GM18858 (cell line): ENCODE data around the gene TJP2.

Experiments used
- ATAC-seq: cut with Tn5 transposase; IDR thresholded peaks from one replicate; pipeline ENCODE4 v1.9.1; 2021; ENCODE audit not compliant: unreplicated experiment

The TJP2 gene

DNA sequence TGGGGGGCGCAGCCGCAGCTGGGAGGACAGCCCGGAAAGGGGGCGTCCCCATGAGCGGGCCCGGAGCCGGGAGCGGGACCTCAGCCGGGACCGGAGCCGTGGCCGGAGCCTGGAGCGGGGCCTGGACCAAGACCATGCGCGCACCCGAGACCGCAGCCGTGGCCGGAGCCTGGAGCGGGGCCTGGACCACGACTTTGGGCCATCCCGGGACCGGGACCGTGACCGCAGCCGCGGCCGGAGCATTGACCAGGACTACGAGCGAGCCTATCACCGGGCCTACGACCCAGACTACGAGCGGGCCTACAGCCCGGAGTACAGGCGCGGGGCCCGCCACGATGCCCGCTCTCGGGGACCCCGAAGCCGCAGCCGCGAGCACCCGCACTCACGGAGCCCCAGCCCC lies 47.0 kb downstream of the TJP2 start:
- ATAC-seq = no peak

DNA sequence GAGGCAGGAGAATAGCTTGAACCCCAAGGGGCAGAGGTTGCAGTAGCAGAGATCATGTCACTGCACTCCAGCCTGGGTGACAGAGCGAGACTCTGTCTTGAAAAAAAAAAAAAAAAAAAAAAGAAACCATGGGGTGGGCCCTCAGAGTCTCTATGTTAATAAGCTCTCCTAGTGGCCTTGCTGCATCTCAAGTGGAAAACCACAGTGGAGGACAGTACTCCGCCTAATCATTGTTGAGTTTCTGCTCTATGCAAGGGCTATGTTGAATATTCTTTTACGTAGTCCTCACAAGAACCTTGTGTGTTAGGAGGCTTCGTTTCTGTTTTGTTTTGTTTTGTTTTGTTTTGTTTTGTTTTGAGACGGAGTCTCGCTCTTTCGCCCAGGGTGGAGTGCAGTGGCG lies 48.9 kb downstream of the TJP2 start:
- ATAC-seq = no peak

DNA sequence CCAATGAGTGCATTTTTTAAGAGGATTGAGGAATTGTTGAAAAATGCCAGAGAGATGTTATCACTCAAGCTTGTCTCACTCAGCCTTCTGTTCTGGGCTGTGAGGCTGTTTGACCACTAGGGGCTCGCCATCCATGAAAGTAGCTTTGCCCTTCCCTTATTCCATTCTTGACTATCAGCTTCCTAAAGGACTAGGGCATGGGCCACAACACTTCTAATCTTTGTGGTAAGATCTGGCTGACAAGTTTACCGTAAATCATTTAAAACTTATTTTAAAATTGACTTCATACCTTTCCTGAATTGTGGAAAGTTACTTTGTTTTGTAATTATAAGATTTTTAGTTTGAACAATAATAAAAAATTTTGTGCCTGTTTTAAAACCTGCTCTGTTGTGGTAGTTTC lies 49.5 kb downstream of the TJP2 start:
- ATAC-seq = no peak

DNA sequence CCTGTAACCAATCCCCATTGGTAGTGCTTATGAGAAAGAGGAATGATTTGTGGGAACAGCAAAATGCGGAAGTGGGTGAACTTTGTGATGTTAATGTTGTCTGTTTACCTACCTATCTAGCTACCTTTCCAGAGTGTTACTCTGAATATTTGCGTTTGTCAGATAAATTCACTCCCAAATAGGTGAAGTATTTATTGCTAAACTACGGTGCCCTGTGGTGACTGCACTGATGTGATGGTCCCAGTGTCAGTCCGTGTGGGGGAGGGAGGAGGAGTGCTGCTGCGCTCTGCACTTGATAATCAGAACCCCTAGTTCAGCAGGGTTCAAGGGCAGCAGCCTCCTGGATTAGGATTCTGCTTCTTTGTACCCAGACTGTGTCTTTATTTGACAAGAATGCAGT lies 55.3 kb downstream of the TJP2 start:
- no peak for ATAC-seq

DNA sequence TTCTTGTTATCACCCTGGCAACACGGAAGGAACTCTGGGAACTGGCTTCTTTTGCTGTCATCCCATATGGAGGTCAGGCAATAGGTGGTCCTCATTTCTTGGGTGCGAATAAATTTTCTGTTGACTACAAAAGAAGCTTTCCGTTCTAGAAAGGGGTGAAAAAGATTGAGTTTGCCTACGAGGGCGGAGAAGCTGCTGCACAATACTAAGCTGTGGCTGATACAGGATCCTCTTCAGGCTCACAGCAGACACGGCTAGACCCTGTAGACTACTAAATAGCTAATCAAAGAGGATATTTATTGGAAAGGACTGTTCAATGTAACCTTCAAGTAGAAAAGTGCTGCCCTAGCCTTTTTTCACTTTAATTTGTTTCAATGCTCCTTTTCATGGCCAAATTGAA lies 58.1 kb downstream of the TJP2 start:
- no peak for ATAC-seq

DNA sequence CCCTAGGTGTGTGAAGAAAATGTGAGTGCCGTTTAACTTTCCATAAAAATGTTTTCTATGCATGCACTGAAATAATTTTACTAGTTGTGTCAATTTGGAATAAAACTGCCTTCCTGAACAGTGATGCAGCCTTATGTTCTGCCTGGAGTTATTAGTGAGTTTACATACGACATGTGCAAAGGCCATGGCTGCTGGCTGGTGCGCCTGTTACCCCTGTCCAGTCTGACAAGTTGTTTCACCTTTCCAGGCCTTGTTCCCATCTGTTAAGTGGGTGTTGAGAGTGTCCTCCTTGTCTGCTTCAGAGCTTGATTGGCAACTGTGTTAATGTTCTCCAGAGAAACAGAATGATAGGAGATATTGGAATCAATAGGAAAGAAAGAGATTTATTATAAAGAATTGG lies 60.6 kb downstream of the TJP2 start:
- no peak for ATAC-seq

DNA sequence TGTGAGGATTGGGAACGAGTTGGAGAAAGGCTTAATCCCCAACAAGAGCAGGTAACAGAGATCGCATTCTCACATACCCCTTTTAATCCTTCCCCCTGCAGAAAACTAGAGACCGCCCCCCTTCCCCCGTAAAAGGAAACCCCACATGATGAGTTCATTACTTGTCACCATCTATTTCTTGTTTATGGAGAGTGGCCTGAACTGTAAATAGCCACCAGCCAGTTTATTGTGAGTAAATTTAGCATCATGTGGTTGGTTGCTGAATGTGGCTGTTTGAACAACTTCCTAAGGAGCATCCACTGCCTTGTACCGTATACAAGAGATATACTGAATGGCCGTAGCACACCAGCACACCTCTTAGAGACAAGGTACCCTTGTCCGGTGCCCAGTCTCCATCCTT lies 62.1 kb downstream of the TJP2 start:
- ATAC-seq = no peak

DNA sequence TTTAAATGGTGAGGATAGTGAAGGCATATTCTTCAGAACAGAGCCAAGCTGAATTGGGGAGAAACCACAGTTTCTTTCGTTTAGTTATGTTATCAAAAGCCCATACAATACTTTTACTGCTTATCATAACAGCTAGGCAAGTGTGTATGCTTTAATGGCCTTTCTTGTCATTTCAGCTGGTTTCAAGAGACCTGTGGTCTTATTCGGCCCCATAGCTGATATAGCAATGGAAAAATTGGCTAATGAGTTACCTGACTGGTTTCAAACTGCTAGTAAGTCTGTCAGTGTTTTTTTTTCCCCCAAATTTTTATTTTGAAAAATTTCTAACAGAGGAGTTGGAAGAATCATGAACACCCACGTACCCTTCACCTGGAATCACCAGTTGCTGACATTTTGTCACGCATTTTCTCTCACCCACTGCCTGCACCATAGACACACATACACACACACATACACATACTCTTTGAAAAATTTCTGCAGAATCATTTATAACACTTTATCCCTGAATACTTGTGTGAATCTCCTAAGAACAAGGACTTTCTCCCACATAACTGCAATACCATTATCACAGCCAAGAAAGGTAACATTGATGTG lies 63.7 kb downstream of the TJP2 start:
- ATAC-seq = no peak

DNA sequence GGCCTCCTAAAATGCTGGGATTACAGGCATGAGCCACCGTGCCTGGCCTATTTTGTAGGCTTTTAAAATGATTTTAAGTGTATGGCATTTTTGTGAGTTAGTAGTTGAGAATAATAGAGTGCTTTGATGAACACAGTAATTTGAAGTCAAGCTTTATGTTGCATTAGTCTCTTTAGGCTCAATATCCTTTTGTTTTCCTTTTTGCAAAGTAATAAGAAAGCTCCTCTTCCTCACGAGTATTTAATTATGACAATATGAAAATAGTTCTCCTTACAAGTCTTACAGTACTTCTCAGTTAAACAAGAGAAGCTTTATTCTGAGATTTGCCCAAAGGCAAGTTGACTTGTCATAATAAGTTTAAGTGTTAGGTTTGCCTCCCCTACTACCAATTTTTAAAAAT lies 69.0 kb downstream of the TJP2 start:
- no peak for ATAC-seq

DNA sequence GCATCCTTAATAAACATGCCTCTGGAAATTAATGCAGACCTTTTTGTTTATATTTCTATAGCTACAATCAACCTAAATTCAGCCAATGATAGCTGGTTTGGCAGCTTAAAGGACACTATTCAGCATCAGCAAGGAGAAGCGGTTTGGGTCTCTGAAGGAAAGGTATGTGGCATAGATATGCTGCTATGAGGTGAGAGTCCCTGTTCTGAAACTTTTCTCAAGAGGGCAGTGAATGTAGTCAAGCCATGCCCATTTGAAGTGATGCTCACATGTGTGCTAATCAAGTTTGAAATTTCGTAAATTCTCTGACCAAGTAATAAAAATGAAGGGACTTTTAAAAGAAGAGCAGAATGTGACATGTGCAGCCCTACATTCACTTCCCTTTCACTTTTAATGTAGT lies 72.6 kb downstream of the TJP2 start:
- ATAC-seq = no peak

DNA sequence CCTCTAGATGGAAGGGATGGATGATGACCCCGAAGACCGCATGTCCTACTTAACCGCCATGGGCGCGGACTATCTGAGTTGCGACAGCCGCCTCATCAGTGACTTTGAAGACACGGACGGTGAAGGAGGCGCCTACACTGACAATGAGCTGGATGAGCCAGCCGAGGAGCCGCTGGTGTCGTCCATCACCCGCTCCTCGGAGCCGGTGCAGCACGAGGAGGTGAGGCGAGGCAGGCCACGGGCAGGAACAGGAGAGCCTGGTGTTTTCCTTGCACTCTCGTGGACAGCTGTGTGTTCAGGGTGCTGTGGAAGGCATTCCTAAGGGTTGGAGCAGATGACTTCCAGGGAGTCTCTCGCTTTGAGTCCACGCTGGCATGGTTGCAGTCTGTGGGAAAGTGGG lies 73.9 kb downstream of the TJP2 start:
- ATAC-seq = no peak

DNA sequence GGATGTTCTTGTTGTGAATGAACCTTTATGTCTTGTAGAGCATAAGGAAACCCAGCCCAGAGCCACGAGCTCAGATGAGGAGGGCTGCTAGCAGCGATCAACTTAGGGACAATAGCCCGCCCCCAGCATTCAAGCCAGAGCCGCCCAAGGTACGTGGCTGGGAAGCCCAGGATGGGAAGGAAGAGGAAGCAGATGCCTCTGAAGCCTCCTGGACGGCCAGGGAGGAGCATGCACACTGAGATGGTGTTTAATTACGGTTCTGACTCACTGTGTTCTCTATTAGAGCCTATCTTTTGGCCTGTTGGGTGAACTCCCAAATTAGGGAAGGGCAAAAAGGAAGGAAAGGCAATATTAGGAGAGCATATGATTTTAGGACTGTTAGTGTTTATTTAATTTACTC lies 75.3 kb downstream of the TJP2 start:
- no peak for ATAC-seq

DNA sequence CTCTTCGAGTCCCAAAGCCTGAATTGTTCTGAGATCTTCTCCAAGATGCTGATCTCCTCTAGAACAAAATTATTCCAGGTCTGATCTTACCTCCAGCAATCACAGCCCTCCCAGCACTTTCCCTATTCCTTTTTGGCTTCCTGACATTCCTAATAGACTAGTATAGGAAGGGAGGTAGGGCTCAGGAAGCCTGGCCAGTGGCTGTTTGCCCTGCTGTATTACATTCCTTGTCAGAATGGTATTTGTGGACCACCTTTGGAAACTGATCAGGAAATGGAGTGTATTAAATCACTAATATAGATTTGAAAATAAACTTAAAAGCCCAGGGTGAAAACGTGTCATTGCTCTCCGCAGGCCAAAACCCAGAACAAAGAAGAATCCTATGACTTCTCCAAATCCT lies 76.6 kb downstream of the TJP2 start:
- ATAC-seq = no peak

DNA sequence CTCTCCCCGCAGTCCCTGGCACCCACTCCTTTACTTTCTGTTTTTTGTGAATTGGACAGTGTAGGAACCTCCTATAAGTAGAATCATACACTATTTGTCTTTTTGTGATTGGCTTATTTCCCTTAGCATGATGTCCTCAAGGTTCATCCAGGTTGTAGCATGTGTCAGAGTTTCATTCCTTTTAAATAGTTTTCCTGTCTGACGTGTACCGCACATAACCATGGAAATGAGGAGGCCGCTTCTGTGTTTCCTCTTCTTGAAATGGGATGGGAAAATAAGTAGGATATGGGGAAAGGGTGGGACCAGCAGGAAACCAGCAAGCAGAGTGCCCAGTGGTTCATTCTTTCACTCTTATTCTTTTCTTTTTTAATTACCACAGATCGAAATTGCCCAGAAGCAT lies 78.4 kb downstream of the TJP2 start:
- ATAC-seq = no peak

DNA sequence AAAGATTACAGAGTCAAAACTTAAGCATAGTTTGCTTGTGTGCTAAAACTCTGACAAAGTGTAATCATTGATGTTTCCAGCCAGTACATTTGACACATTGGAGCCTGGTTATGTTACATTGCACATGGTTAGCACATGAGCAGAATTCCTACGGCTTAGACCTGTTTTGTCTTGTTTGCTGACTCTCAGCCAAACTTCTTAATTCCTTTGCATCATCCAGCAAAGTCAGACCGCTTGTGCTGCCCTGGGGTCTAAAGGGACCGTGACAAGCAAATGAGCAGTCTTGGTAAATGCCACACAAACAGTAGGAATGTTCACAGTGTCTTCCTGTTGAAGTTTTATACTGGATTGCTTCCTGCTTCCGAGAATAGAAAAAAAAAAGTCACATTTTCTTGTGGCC lies 79.0 kb downstream of the TJP2 start:
- no peak for ATAC-seq

DNA sequence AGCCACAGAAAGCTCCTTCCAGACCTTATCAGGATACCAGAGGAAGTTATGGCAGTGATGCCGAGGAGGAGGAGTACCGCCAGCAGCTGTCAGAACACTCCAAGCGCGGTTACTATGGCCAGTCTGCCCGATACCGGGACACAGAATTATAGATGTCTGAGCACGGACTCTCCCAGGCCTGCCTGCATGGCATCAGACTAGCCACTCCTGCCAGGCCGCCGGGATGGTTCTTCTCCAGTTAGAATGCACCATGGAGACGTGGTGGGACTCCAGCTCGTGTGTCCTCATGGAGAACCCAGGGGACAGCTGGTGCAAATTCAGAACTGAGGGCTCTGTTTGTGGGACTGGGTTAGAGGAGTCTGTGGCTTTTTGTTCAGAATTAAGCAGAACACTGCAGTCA lies 80.1 kb downstream of the TJP2 start:
- ATAC-seq = no peak

DNA sequence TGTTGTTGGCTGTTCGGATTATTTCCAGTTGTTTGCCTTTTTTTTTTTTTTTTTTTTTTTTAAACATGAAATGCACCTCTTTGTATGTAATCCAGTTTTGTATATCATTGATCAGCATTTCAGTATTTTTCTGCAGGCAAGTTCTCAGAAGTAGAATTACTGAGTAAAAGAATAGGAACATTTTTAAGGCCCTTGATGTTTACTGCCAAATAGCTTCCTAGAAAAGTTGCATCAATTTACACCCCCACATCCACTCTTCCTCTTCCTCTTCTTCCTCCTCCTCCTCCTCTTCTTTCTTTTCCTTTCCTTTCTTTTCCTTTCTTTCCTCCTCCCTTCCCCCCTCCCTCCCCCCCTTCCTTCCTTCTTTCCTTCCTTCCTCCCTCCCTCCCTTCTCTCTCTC lies 81.5 kb downstream of the TJP2 start:
- ATAC-seq = no peak

DNA sequence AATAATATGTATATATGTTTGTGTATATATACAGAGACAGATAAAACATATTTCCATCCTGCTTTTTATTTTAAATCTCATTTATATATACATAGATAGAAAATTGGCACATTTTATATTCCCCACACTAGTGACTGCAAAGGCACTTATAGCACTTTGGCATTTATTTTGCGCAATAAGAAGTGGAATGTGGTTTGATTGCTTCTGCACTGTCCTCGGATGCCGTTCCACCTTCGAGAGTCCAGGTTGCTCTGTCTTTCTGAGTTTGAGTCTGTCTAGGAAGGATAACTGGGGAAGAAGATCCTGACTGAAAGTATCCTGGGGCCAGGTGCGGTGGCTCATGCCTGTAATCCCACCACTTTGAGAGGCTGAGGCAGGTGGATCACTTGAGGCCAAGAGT lies 84.5 kb downstream of the TJP2 start:
- ATAC-seq = no peak

DNA sequence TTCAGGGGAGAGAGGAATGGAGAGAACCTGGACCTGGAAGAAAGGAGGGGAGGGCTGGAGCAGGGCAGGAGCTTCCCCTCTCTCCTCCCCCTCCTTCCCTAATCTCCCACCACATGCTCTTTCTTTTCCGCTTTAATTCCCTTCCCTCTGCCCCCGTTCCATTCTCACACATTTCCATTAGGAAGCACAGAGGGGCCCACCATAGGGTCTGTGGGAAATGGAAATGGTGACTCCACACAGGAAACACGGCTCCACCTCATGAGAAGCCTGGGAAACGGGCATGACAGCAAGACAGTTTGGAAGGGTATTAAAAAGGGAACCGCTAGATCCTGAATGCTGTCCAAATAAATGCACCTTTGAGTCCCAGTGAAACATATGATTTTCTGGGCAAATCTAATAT lies 86.1 kb downstream of the TJP2 start:
- ATAC-seq = no peak

DNA sequence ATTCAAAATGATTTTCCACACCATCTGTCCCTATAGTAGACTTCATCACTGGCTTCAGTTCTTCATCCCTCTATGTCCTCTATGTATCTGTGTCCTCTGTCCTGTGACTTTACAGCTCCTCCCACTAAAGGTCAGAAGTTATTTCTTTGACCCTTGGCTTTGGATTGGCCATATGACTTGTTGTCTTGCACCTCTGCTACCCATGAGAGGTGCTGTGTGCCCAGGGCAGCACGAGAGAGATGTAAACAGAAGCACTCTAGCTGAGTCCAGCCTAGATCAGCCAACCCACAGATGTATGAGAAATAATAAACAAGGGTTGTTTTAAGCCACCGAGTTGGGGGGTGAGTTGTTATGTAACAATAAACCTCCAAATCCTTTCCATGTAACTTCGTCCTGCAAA lies 87.6 kb downstream of the TJP2 start:
- no peak for ATAC-seq

DNA sequence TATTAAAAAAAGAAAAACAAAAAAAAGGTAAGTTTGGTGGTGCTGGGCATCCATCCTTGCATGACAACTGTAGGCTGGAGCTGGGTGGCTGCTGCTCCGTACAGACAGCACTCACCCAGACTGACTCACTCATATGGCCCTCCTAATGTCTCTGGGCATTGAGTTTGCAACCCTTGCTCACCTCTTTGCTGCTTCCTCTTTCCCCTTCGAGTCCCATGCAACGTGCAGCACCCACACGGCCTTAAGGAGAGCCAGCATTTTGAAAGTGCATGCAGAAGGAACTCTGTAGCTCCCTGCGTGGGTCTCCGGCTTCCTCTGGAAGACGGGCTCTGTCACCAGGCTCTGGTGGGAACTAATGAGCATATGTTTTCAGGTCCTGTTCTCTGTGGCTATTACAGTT lies 90.4 kb downstream of the TJP2 start:
- no peak for ATAC-seq

DNA sequence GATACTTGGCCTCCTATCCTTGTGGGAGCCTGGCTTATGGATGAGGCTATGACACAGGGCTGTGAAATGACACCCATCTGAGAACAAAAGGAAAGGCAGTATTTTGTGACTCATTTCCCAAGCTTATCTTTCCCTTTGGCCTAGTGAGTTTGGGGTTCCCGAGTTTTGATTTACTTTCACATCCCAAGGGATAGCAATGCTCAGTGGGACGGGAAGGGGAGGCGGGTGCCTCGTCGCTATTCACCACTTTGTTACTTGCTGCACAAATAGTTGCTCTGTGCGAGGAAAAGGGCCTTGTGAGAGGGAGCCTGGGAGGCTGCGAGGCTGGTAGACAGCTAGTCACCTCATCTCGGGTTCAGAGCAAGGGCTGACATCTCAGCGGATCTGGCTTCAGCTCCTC lies 91.8 kb downstream of the TJP2 start:
- ATAC-seq = no peak

DNA sequence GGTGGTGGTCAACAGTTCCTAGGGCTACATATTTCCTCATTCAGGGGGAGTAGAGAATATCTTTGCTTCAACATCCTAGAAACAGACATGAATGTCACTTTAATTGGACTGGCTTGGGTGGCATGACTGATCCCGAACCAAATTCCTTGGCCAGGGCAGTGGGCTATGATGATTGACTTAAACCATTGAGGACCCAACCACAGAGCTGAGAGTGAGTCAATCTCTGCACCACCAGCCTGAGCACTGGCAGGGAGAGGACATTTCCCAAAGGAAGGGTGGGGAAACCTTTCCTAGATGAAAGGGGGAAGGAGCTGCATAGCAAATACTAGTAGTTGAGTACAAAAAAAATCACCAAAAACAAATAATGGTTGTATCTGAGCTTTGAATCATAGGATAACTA lies 98.1 kb downstream of the TJP2 start:
- ATAC-seq = no peak

DNA sequence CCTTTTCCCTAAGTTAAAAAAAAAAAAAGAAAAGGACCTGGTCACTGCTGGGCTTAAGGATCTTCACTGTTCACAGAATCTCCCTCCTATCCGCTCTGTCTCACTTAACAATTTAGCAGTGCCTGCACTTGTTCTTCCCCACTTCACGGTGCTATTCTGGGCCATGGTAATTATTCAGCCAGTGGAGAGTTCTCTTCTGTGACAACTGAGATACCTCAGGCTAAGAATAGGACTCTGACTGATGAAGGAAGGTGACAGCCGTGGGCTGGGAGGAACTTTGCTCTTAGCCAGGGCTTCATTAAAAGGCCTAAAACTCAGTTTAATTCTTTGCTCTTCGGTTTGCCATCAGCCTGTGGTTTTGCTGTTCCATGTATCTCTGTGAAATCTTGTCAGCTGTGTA lies 99.1 kb downstream of the TJP2 start:
- no peak for ATAC-seq
